RCC 7860 (cell line): ENCODE data around the gene LAMTOR3.

Experiments used
- DNase-seq: peaks from one replicate; pipeline ENCODE4 v3.0.0-alpha.2; 2015; ENCODE audit warnings: low spot score
- FAIRE-seq: peaks from 2 replicates; lab custom pipeline; 2012; peaks lifted over from hg19 to GRCh38; lab: Jason Lieb, UNC

The LAMTOR3 gene

GRCh38 chr4:99863804-99864203 lies 30.4 kb downstream of the LAMTOR3 start:
- no peak for FAIRE-seq
- no peak for DNase-seq

- FAIRE-seq: no peak
These were observed 32.9 kb downstream of the LAMTOR3 start for GRCh38 chr4:99861120-99861905.

GRCh38 chr4:99860521-99860920 lies 33.7 kb downstream of the LAMTOR3 start:
- FAIRE-seq (no peak), DNase-seq (no peak)

More at GRCh38 chr4:99861120-99861905, 32.9 kb downstream of the LAMTOR3 start:
- DNase-seq: no peak

GRCh38 chr4:99859618-99860017 lies 34.6 kb downstream of the LAMTOR3 start:
- FAIRE-seq (no peak), DNase-seq (no peak)

GRCh38 chr4:99857307-99857706 lies 36.9 kb downstream of the LAMTOR3 start:
- FAIRE-seq: no peak
- DNase-seq: no peak

- no peak for DNase-seq
These were observed 38.1 kb downstream of the LAMTOR3 start for GRCh38 chr4:99856166-99856565.

GRCh38 chr4:99855678-99856077 lies 38.5 kb downstream of the LAMTOR3 start:
- DNase-seq: no peak
- FAIRE-seq: no peak

More at GRCh38 chr4:99856166-99856565, 38.1 kb downstream of the LAMTOR3 start:
- no peak for FAIRE-seq

- FAIRE-seq (no peak), DNase-seq (no peak)
These were observed 40.2 kb downstream of the LAMTOR3 start for GRCh38 chr4:99853999-99854398.

- no peak for FAIRE-seq
These were observed 41.0 kb downstream of the LAMTOR3 start for GRCh38 chr4:99853190-99853589.

GRCh38 chr4:99852199-99852749 lies 42.0 kb downstream of the LAMTOR3 start:
- no peak for FAIRE-seq

More at GRCh38 chr4:99853190-99853589, 41.0 kb downstream of the LAMTOR3 start:
- DNase-seq: no peak

GRCh38 chr4:99848591-99849001 lies 45.6 kb downstream of the LAMTOR3 start:
- no peak for DNase-seq
- FAIRE-seq: no peak

More at GRCh38 chr4:99852199-99852749, 42.0 kb downstream of the LAMTOR3 start:
- DNase-seq: no peak

GRCh38 chr4:99847362-99847976 lies 46.8 kb downstream of the LAMTOR3 start:
- FAIRE-seq (no peak), DNase-seq (no peak)

- FAIRE-seq: no peak
- DNase-seq: no peak
These were observed 47.3 kb downstream of the LAMTOR3 start for GRCh38 chr4:99846891-99847290.

- FAIRE-seq (no peak), DNase-seq (no peak)
These were observed 48.3 kb downstream of the LAMTOR3 start for GRCh38 chr4:99845708-99846469.

GRCh38 chr4:99845179-99845578 lies 49.0 kb downstream of the LAMTOR3 start:
- no peak for FAIRE-seq
- no peak for DNase-seq

- FAIRE-seq: no peak
- no peak for DNase-seq
These were observed 50.2 kb downstream of the LAMTOR3 start for GRCh38 chr4:99844048-99844447.

GRCh38 chr4:99843413-99843812 lies 50.8 kb downstream of the LAMTOR3 start:
- no peak for FAIRE-seq
- no peak for DNase-seq

- DNase-seq: no peak
- FAIRE-seq: no peak
These were observed 53.1 kb downstream of the LAMTOR3 start for GRCh38 chr4:99841129-99841528.

- DNase-seq: no peak
- no peak for FAIRE-seq
These were observed 55.3 kb downstream of the LAMTOR3 start for GRCh38 chr4:99838927-99839326.

GRCh38 chr4:99835942-99836341 lies 58.3 kb downstream of the LAMTOR3 start:
- no peak for DNase-seq
- FAIRE-seq: no peak

GRCh38 chr4:99834569-99834968 lies 59.7 kb downstream of the LAMTOR3 start:
- DNase-seq (no peak), FAIRE-seq (no peak)
